ENCODE results near the gene MYORG.

DNA sequence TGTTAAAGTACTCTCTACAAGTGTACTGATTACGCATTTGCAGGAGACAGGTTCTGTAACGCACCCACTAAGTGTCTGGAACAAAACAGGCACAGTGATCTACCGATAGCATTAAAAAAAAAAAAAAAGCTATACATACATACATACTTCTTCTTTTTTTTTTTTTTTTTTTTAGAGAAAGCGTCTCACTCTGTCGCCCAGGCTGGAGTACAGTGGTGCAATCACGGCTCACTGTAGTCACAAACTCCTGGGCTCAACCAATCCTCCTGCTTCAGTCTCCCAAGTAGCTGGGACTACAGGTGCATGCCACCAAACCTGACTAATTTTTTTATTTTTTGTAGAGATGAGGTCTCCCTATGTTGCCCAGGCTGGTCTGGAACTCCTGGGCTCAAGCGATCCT, 55.2 kb downstream of the MYORG start:
- TF ChIP-seq, protein P1, sequence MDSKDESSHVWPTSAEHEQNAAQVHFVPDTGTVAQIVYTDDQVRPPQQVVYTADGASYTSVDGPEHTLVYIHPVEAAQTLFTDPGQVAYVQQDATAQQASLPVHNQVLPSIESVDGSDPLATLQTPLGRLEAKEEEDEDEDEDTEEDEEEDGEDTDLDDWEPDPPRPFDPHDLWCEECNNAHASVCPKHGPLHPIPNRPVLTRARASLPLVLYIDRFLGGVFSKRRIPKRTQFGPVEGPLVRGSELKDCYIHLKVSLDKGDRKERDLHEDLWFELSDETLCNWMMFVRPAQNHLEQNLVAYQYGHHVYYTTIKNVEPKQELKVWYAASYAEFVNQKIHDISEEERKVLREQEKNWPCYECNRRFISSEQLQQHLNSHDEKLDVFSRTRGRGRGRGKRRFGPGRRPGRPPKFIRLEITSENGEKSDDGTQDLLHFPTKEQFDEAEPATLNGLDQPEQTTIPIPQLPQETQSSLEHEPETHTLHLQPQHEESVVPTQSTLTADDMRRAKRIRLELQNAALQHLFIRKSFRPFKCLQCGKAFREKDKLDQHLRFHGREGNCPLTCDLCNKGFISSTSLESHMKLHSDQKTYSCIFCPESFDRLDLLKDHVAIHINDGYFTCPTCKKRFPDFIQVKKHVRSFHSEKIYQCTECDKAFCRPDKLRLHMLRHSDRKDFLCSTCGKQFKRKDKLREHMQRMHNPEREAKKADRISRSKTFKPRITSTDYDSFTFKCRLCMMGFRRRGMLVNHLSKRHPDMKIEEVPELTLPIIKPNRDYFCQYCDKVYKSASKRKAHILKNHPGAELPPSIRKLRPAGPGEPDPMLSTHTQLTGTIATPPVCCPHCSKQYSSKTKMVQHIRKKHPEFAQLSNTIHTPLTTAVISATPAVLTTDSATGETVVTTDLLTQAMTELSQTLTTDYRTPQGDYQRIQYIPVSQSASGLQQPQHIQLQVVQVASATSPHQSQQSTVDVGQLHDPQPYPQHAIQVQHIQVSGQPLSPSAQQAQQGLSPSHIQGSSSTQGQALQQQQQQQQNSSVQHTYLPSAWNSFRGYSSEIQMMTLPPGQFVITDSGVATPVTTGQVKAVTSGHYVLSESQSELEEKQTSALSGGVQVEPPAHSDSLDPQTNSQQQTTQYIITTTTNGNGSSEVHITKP (IDR thresholded peaks at IDR 0.05; ENCODE audit: partially characterized antibody) = no peak
- TF ChIP-seq CC2D1A (IDR thresholded peaks at IDR 0.05) (no peak), ZNF253 (CRISPR knock-in tag; conservative IDR thresholded peaks at IDR 0.05) (no peak), KLF13 (tag; IDR thresholded peaks at IDR 0.05; ENCODE audit: borderline replicate concordance, low read depth) (no peak)
- TF ChIP-seq, protein P2, sequence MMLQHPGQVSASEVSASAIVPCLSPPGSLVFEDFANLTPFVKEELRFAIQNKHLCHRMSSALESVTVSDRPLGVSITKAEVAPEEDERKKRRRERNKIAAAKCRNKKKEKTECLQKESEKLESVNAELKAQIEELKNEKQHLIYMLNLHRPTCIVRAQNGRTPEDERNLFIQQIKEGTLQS (IDR thresholded peaks at IDR 0.05) = no peak
- TF ChIP-seq, protein P2 (CRISPR knock-in tag; conservative IDR thresholded peaks at IDR 0.05) = no peak

Data from K562 (cell line).